CD14-positive monocyte (primary cell): ENCODE measurements around the gene SLC25A21. TPM values are rescaled to one million over a fixed set of nuclear protein-coding genes. Genes with fewer than 3 reads are reported as not detected.
"Not testable (repeated sequence)": the region's sequence is repeated elsewhere in the genome, so short reads cannot be mapped to it uniquely, and the experiment has no call there.

ENCODE experiments used
- DNase-seq, 3 donors: peaks; one replicate each; pipeline ENCODE4 v3.0.0-alpha.2; 2011 to 2022
- H2AFZ ChIP-seq: 2 replicates; pipeline ENCODE4 v1.6.0; 2012; ENCODE audit warnings: mild to moderate bottlenecking, low read depth, low read length, inconsistent platforms; ENCODE audit not compliant: insufficient read depth, poor library complexity, severe bottlenecking
- H3K27ac ChIP-seq, 2 donors: 1 replicate in 1 of 2; 2 replicates in 1 of 2; pipeline ENCODE4 v1.5.1; 2012 to 2013; ENCODE audit warnings: low read length in 2 of 2, control low read depth in 1 of 2, inconsistent platforms in 1 of 2, low read depth in 1 of 2, mild to moderate bottlenecking in 1 of 2
- H3K27me3 ChIP-seq, 2 donors: one replicate each; pipeline versions ENCODE4 v1.6.0 to v1.6.1; 2011 to 2013; ENCODE audit warnings: low read length in 2 of 2; ENCODE audit not compliant: control insufficient read depth in 2 of 2, insufficient read depth in 2 of 2
- H3K36me3 ChIP-seq, 2 donors: replicated peaks in 1 of 2; 1 replicate in 1 of 2; 2 replicates in 1 of 2; pipeline versions ENCODE4 v1.5.1 to v1.6.1; 2012 to 2013; ENCODE audit warnings: low read length in 2 of 2, control low read depth in 1 of 2, inconsistent platforms in 1 of 2, mild to moderate bottlenecking in 1 of 2; ENCODE audit not compliant: insufficient read depth in 2 of 2, control insufficient read depth in 1 of 2
- H3K4me1 ChIP-seq, 2 donors: 1 replicate in 1 of 2; 2 replicates in 1 of 2; pipeline versions ENCODE4 v1.5.1 to v1.6.1; 2012 to 2013; ENCODE audit warnings: low read length in 2 of 2, control low read depth in 1 of 2, inconsistent platforms in 1 of 2, mild to moderate bottlenecking in 1 of 2, moderate library complexity in 1 of 2; ENCODE audit not compliant: insufficient read depth in 2 of 2, control insufficient read depth in 1 of 2
- H3K4me2 ChIP-seq: replicated peaks from 2 replicates; pipeline ENCODE3; 2012; ENCODE audit warnings: low read length, moderate library complexity, mild to moderate bottlenecking; ENCODE audit not compliant: poor library complexity, severe bottlenecking; ENCODE audit errors: extremely low read depth
- H3K4me3 ChIP-seq, 3 experiments: fragments of 200-600 bp in 1 of 3; sonication (generic) in 1 of 3; replicated peaks in 1 of 3; 1 replicate in 2 of 3; 2 replicates in 1 of 3; pipeline ENCODE4 v1.5.1; 2011 to 2013; ENCODE audit warnings: low read length in 3 of 3, mild to moderate bottlenecking in 3 of 3, control low read depth in 2 of 3, low read depth in 2 of 3, inconsistent platforms in 1 of 3, moderate library complexity in 1 of 3
- H3K79me2 ChIP-seq: 2 replicates; pipeline ENCODE4 v1.6.0; 2012; ENCODE audit warnings: mild to moderate bottlenecking, control low read depth, inconsistent platforms, low read length, moderate library complexity; ENCODE audit not compliant: insufficient read depth
- H3K9ac ChIP-seq: 2 replicates; pipeline ENCODE4 v1.6.0; 2017; ENCODE audit warnings: low read length, mild to moderate bottlenecking; ENCODE audit not compliant: insufficient read depth, poor library complexity, severe bottlenecking
- H3K9me3 ChIP-seq, 2 donors: replicated peaks in 1 of 2; 1 replicate in 1 of 2; 2 replicates in 1 of 2; pipeline versions ENCODE4 v1.5.1 to v1.6.1; 2012 to 2013; ENCODE audit warnings: low read length in 2 of 2, control low read depth in 1 of 2; ENCODE audit not compliant: control insufficient read depth in 1 of 2, insufficient read depth in 1 of 2
- H4K20me1 ChIP-seq: 2 replicates; pipeline ENCODE4 v1.6.0; 2012; ENCODE audit warnings: mild to moderate bottlenecking, low read length, control low read depth, moderate library complexity; ENCODE audit not compliant: insufficient read depth
- H3K27ac Mint-ChIP-seq, 7 donors: one replicate each; pipeline ENCODE4 v1.8.0; 2020; ENCODE audit warnings: mild to moderate bottlenecking in 7 of 7, mixed read lengths in 7 of 7, moderate library complexity in 6 of 7, inconsistent platforms in 2 of 7
- H3K27me3 Mint-ChIP-seq, 3 donors: one replicate each; pipeline ENCODE4 v1.8.0; 2021 to 2022; ENCODE audit warnings: low read depth in 3 of 3, mild to moderate bottlenecking in 3 of 3, mixed read lengths in 3 of 3, moderate library complexity in 3 of 3, inconsistent platforms in 1 of 3
- H3K36me3 Mint-ChIP-seq, 2 donors: one replicate each; pipeline ENCODE4 v1.8.0; 2020; ENCODE audit warnings: mixed read lengths in 2 of 2, inconsistent platforms in 1 of 2, mild to moderate bottlenecking in 1 of 2
- H3K4me1 Mint-ChIP-seq: one replicate; pipeline ENCODE4 v1.8.0; 2020; ENCODE audit warnings: mild to moderate bottlenecking, mixed read lengths
- H3K4me3 Mint-ChIP-seq, 2 donors: one replicate each; pipeline ENCODE4 v1.8.0; 2020; ENCODE audit warnings: mild to moderate bottlenecking in 2 of 2, mixed read lengths in 2 of 2, moderate library complexity in 1 of 2
- H3K9me3 Mint-ChIP-seq, 7 donors: one replicate each; pipeline ENCODE4 v1.8.0; 2020 to 2022; ENCODE audit warnings: mixed read lengths in 7 of 7, mild to moderate bottlenecking in 6 of 7, moderate library complexity in 6 of 7, inconsistent platforms in 2 of 7
- WGBS: methylation state at CpG from one replicate; pipeline ENCODE4 v1.1.5; 2013; ENCODE audit warnings: missing lambda C conversion rate; ENCODE audit not compliant: insufficient coverage; 5-methylcytosine and 5-hydroxymethylcytosine counted together
- intact Hi-C, 2 donors: fragments of 100-400 bp; cut with micrococcal nuclease; formaldehyde crosslinking; loops; one replicate each; pipeline versions ENCODE4 v1.15.0 to v1.15.1; 2023
- polyA plus RNA-seq, 3 donors: library from polyadenylated mRNA; depleted of rRNA in 1 of 3; unstranded in 2 of 3; stranded (reverse) in 1 of 3; fragments of 300-500 nt in 2 of 3; fragments of >200 nt in 1 of 3; fragmentation: Illumina TruSeq in 2 of 3; gene quantifications; 1 replicate in 2 of 3; 2 replicates in 1 of 3; pipeline ENCODE4 v1.2.3, GENCODE V29; 2012 to 2021
- TF ChIP-seq, protein P1 (sequence below): fragments of 200-600 bp; IDR thresholded peaks from one replicate; pipeline ENCODE4 v1.8.0; 2022; ENCODE audit warnings: antibody characterized with exemption, mild to moderate bottlenecking

SLC25A21 gene
- polyA plus RNA-seq, 3 donors: not detected

- H2AFZ ChIP-seq: no peak overlapping the region
Measured at GRCh38 chr14:37195327-37195726, 22.9 kb upstream of the SLC25A21 start.

DNA sequence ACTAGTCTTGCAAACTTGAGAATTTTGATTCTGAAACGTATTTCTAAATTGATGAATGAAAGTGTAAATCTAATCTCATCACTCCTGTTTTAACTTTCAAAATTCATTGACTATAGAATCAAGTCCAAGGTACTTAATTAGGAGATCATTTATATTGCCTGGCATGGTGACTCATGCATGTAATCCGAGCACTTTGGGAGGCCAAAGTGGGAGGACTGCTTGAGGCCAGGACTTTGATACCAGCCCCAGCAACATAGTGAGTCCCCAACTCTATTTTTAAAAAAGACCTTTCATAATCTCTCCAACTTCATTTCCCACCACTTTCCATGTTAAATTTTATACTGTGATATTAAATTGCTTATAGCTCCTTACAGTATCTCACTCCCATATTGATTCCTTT lies 22.3 kb upstream of the SLC25A21 start:
- Histone ChIP-seq H3K4me2 (no peak overlapping the region), H3K27me3 (peaks cover 9 to 28% of the 10 kb centered on the region in 2 donors), H3K4me1 (peaks cover 0 to 7% of the 10 kb centered on the region in 2 donors), H3K9ac (no peak overlapping the region), H4K20me1 (no peaks in the 10 kb centered on the region), H3K27ac (no peak overlapping the region), H2AFZ (no peak overlapping the region), H3K79me2 (no peaks in the 10 kb centered on the region), H3K36me3 (no peaks in the 10 kb centered on the region), H3K4me3 (no peak overlapping the region), H3K9me3 (no peaks in the 10 kb centered on the region)
- Mint-ChIP-seq H3K36me3 (no peaks in the 10 kb centered on the region), H3K9me3 (peaks cover 0 to 8% (median 1%) of the 10 kb centered on the region in 7 donors), H3K4me1 (peaks cover 12% of the 10 kb centered on the region), H3K4me3 (no peak overlapping the region), H3K27me3 (peaks cover 21 to 32% (median 28%) of the 10 kb centered on the region in 3 donors), H3K27ac (no peak overlapping the region)
- WGBS: 71% methylated on average over 1 of the region's 2 CpGs
- DNase-seq: no peak
- intact Hi-C loops: no loop called here
- TF ChIP-seq, protein P1, sequence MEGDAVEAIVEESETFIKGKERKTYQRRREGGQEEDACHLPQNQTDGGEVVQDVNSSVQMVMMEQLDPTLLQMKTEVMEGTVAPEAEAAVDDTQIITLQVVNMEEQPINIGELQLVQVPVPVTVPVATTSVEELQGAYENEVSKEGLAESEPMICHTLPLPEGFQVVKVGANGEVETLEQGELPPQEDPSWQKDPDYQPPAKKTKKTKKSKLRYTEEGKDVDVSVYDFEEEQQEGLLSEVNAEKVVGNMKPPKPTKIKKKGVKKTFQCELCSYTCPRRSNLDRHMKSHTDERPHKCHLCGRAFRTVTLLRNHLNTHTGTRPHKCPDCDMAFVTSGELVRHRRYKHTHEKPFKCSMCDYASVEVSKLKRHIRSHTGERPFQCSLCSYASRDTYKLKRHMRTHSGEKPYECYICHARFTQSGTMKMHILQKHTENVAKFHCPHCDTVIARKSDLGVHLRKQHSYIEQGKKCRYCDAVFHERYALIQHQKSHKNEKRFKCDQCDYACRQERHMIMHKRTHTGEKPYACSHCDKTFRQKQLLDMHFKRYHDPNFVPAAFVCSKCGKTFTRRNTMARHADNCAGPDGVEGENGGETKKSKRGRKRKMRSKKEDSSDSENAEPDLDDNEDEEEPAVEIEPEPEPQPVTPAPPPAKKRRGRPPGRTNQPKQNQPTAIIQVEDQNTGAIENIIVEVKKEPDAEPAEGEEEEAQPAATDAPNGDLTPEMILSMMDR: no peak

More at GRCh38 chr14:37195327-37195726, 22.9 kb upstream of the SLC25A21 start:
- intact Hi-C loops: no loop called here
- WGBS: 67% methylated on average over 1 of the region's 1 CpG
- Histone ChIP-seq H3K27ac (no peak overlapping the region), H3K9ac (no peak overlapping the region), H3K4me2 (no peak overlapping the region), H3K9me3 (no peaks in the 10 kb centered on the region), H3K79me2 (no peaks in the 10 kb centered on the region), H3K27me3 (peaks cover 9 to 28% of the 10 kb centered on the region in 2 donors), H3K36me3 (no peaks in the 10 kb centered on the region), H3K4me1 (peaks cover 0 to 7% of the 10 kb centered on the region in 2 donors), H4K20me1 (no peaks in the 10 kb centered on the region), H3K4me3 (no peak overlapping the region)
- Mint-ChIP-seq H3K4me3 (no peak overlapping the region), H3K27ac (no peak overlapping the region), H3K4me1 (peaks cover 12% of the 10 kb centered on the region), H3K9me3 (peaks cover 0 to 8% (median 1%) of the 10 kb centered on the region in 7 donors), H3K36me3 (no peaks in the 10 kb centered on the region), H3K27me3 (peaks cover 21 to 32% (median 28%) of the 10 kb centered on the region in 3 donors)
- TF ChIP-seq, protein P1: no peak
- no peak for DNase-seq

- H3K4me2 ChIP-seq, H3K4me1 Mint-ChIP-seq, H3K79me2 ChIP-seq, H3K9me3 Mint-ChIP-seq, H3K27me3 Mint-ChIP-seq, H3K36me3 Mint-ChIP-seq, H3K27ac Mint-ChIP-seq, H3K27me3 ChIP-seq, DNase-seq, intact Hi-C loops, H3K4me1 ChIP-seq, H3K4me3 Mint-ChIP-seq, H3K36me3 ChIP-seq, H3K27ac ChIP-seq, H4K20me1 ChIP-seq, H2AFZ ChIP-seq, H3K4me3 ChIP-seq, H3K9ac ChIP-seq, H3K9me3 ChIP-seq: not testable (repeated sequence)
- no CpG with 5 or more reads among the region's 2 CpGs for WGBS
Measured at GRCh38 chr14:37189733-37190132, 17.3 kb upstream of the SLC25A21 start.
